ENCODE results near the gene POU2AF2.
"Not testable (repeated sequence)": the region's sequence is repeated elsewhere in the genome, so short reads cannot be mapped to it uniquely, and the experiment has no call there.

POU2AF2 gene, protein sequence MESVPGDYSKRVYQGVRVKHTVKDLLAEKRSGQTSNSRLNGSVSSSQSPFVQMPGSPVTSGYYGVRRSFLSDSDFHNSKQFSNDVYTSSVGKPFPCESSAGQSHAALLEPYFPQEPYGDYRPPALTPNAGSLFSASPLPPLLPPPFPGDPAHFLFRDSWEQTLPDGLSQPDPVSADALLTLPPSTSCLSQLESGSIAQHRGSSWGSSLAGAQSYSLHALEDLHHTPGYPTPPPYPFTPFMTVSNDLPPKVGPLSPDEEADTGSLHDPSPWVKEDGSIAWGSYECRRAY

DNA sequence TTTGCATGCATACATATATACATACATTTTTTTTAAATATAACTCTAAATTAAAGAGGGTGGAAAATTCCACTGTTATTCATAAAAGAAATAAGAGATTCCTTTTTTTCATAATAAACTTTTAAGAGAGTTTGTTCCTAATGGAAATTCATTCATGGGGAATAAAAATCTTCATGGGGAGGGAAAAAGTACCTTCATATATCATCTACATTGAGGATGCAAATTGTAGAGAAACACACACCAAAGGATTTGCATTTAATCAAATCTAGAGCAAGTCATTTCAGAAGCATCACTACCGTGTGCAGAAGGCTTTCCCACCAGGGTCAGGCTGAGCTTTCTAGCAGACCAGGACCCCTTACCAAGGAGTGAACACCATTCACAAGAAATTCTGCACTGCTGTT lies at the start of gene POU2AF2:
TSS of gene POU2AF2 (plus strand) at position 301 of the 400 bp plus-strand sequence. CDS start 129 bp downstream, outside the sequence.
- no peak for DNase-seq (ENCODE audit: low read depth in 2 of 2)

DNA sequence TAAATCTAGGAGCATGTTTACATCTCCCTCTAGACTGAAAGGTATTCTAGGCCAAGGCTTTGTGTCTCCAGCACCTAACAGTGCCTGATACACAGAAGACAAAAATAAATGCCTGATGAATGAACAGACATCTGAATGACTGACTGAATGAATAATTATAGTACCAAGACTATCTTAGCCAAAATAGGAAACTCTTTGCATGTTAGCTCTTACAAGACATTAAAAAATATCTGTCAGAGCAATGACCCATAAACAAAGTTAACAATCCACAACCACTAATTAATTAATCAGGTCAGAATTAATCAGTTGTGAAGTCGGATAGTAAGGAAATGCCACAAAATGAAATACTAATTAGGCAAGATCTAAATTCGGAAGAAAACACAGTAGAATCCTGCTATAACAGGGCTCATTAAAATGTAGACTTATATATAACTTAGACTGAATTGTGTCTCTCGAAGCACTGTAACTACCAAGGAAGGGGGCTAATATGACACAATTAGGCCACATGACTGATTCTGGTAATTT lies 45.5 kb upstream of the POU2AF2 start:
- DNase-seq (ENCODE audit: low read depth in 2 of 2): no peak

DNA sequence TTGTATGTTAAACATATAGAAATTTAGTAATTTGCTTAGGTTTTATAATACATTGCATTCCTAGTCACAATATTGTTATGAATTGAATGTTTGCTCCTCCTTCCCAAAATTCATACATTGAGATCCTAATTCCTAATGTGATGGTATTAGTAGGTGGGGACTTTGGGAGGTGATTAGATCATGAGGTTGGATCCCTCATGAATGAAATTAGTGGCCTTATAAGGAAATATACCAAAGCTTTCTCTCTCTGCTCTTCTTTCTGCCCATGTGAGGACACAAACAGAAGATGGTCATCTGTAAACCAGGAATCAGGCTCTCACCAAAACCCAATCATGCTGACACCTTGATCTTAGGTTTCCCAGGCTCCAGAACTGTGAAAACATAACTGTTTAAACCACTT lies 41.3 kb upstream of the POU2AF2 start:
- no peak for DNase-seq (ENCODE audit: low read depth in 2 of 2)

DNA sequence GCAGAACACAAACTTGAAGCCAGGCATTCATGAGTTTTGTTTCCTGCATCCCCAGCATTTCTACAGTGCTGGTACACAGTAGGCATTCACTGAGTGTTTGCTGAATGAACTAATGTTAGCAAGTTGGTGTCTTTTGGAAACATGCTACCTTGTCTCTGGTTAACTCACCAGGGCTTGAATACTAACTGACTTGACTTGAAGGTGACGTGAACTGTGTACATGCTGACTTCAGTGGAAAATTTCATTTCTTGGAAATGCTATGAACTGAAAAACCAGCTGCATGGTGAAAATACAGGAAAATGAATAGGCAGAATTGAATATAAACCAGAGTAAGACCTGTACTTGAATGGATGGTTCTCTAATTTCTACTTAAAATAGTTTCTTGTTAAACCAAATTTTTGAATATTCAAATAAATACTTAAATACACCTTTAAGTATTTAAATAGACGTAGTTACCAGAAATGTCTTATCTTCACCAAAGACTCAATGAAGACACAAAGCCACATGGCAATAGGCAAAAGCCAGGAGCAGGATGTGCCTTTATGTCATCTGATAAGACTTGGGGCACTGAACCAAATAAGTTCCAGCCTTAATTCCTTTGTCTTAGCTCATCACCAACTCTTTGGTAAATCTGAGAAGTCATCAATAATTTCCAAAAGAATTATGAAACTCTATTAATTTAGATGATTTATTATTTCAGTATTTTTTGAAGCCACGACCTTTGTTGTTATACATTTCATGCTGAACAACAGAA lies 39.7 kb upstream of the POU2AF2 start:
- no peak for DNase-seq (ENCODE audit: low read depth in 2 of 2)

DNA sequence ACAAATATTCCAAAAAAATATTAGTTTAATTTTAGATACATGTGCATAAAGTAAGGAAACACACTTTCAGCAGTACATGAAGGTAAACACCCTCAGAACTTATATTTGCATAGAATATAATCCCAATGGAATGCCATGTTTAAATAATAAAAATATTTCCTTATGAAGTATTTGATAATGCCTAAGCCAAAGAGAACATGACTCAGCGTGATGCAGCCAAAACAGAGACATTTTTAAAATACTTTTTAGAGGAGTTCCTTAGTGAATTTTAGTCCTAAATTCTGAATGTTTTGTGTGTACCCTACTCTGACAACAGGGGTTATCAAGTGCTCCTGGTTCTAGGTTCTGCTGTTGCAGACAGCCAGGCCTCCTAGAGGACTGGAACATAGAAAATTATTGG lies 39.1 kb upstream of the POU2AF2 start:
- DNase-seq (ENCODE audit: low read depth in 2 of 2): no peak

DNA sequence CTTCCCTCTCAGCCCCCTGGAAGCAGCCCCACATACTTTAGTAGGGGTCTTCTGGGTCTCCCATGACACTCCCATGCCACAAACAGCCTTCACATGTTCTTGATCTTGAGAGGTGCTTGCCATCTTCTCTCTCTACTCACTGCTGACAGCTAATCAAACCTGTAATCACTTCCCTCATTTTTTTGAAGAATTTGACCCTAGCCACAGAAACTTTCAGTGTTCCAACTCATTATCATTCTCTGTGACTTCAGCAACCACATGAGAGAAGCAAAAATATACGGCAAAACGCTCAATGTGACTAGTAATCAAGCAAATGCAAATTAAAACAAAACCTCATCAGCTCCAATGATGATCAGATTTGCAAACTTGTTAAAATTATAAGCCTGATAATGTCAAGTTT lies 38.3 kb upstream of the POU2AF2 start:
- no peak for DNase-seq (ENCODE audit: low read depth in 2 of 2)

DNA sequence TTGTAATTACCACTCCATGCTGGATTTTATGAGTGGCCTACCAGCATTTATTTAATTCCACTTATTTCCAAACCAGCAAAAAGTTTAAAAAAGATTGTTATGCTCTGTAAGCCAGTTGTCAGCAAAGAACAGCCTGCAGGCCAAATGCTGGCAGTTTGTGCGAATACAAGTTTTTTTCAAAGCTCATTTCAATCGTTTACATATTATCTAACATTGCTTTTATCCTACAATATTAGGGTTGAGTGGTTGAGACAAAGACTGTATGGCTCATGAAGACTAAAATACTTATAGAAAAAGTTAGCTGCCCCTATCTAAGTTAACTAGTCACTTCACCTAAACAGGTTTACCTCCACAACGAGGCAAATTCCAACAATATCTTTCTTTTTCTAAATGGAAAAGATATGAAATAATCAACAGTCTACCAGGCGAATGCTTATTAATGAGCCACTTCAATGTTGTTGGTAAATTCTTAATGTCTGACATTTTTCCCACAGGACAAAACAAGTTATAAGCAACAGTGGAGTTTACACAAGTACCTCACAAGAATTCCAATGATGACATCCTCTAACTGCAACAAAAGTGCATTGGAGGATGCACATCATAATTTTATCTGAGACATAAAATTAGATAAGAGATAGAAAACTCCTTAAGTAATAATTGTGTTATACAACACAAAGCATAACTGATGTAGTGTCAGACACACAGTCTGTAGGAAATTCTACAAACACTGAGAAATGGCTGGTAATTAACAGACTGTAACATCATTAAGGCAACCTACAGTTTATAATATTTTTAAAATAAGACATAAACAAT lies 35.8 kb upstream of the POU2AF2 start:
- DNase-seq (ENCODE audit: low read depth in 2 of 2): no peak

DNA sequence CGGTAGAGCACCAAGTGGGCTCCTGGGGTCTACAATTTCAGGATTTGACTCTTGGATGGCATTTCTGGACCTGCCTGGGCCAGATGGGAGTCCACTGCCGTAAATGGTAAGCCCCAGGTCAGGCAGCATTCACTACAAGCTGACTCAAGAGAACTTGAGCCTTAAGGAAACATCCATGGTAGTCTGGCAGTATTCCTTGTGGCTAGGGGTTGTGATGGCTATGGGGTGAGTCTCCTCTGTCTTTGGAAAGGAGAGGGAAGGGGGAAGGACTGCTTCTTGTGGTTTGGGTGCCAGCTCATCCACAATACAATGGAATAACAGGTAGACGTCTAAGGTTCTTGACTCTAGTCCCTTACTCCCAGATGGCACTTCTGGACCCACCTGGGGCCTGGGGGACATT lies 32.3 kb upstream of the POU2AF2 start:
- DNase-seq (ENCODE audit: low read depth in 2 of 2): no peak

DNA sequence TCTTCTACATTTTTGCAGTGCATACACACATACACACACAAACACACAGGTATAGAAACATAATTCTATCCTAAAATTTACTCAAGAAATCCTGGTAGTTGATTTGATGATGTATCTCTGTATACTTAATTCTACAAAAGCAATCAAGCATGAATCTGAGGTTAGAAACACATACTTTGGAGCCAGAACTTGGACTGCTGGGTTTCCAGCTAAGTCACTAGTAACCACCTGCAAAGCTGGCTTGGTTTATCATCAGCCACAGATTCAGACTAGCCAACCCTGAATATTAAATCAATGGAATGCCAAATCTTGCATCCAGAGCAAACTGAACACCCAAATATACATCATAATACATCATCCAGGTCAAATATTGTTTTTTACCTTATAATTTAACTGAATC lies 24.8 kb upstream of the POU2AF2 start:
- DNase-seq (ENCODE audit: low read depth in 2 of 2): no peak

DNA sequence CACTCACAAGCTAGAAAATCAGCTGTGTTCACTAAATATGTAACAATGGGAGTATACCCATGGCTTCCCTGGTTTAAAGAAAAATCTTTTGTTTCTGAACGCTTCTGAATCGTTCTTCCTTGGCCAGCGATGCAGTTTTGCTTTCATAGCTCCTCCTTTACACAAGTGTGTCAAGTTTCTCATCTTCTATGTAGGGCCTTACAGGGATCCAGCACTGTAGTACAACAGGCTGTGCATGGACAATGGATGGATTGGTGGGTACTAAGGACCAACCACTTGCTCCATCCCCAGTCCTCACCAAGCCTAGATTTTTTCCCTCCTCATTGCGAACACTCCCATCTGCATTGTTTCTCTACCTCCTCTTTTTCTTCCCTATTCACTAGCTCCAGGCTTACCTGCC lies 24.3 kb upstream of the POU2AF2 start:
- no peak for DNase-seq (ENCODE audit: low read depth in 2 of 2)

DNA sequence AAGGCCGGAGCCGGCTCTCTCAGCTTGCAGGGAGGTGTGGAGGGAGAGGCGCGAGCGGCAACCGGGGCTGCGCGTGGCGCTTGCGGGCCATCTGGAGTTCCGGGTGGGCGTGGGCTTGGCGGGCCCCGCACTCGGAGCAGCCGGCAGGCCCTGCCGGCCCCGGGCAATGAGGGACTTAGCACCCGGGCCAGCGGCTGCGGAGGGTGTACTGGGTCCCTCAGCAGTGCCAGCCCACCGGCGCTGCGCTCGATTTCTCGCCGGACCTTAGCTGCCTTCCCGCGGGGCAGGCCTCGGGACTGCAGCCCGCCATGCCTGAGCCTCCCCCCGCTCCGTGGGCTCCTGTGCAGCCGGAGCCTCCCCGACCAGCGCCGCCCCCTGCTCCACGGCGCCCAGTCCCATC lies 23.6 kb upstream of the POU2AF2 start:
- not testable (repeated sequence) for DNase-seq (ENCODE audit: low read depth in 2 of 2)

DNA sequence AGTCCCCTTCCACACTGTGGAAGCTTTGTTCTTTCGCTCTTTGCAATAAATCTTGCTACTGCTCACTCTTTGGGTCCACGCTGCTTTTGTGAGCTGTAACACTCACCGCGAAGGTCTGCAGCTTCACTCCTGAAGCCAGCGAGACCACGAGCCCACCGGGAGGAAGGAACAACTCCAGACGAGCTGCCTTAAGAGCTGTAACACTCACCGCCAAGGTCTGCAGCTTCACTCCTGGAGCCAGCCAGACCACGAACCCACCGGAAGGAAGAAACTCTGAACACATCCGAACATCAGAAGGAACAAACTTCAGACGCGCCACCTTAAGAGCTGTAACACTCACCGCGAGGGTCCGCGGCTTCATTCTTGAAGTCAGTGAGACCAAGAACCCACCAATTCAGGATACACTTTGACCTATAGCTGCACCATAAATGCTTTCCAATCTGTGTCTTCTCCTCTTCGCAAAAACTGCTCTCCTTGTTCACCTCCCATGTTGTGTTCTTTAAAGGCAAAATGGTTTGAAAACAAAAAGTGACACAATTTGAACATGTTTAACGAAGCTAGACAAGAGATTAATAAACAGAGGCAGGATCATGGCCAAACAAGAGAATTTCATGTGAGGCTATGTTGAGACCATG lies 22.6 kb upstream of the POU2AF2 start:
- peak in 1 of 2 donors; percentile 10 for DNase-seq (ENCODE audit: low read depth in 2 of 2)

DNA sequence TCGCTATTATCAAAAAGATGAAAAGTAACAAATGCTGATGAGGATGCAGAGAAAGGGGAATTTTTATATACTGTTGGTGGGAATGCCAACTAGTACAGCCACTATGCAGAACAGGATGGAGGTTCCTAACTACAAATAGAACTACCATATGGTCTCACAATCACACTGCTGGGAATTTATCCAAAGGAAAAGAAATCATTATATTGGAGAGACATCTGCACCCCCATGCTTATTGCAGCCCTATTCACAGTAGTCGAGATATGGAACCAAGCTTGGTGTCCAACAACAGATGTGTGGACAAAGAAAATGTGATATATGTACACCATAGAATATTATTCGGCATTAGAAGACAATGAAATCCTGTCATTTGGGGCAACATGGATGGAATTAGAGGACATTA lies 19.6 kb upstream of the POU2AF2 start:
- no peak for DNase-seq (ENCODE audit: low read depth in 2 of 2)

DNA sequence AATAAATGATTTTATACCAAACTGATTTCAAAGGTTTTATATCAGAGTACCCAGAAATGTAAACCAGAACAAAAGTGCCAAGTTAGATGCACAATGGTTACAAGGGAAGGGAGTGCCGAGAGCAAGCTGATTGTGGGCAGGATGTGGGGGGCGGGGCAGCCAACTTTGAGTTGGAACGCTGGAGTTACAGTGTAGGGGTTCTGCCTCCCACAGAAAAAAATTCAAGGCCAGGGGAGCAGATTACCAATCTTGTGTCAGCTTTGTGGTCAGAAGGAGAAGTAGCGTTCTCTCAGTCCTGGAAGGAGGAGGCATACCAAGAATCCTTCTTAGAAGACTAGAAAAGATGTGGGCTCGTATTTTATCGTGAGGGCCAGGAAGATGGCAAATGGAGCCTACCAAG lies 15.9 kb upstream of the POU2AF2 start:
- DNase-seq (ENCODE audit: low read depth in 2 of 2): no peak

DNA sequence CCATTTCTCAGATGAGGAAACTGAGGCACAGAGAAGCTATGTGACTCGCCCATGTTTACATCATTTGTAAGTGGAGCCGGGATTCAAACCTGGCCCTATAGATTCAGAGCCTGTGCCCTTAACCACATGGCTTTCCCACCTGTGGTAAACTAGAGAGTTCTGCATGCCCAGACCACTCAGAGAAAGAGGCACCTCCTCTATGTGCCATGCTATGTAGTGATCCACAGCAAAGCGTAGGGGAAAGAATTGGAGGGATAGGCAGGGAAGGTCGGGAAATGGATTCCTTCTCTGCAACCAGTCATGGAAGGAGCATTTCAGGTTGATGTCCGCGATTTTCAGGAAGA lies 15.4 kb upstream of the POU2AF2 start:
- no peak for DNase-seq (ENCODE audit: low read depth in 2 of 2)

DNA sequence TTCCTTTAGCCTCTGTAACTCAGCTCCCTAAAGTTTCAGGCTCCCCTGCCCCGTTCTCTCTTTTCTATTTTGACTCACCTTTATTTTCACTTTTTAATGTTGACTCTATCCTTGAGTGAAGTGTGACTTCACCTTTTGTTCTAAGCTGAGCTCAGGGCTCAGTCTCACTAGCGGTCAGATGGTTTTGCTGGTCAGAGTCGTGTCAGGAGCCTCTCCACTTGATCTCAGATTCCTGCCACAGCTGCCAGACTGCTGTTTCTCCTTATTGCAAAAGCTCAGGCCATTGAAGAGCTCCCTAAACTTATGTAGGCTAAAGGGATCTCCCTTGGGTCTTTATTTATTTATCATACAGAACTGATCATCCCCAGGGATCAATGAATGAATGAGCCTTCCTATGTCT lies 13.7 kb upstream of the POU2AF2 start:
- DNase-seq (ENCODE audit: low read depth in 2 of 2): no peak

DNA sequence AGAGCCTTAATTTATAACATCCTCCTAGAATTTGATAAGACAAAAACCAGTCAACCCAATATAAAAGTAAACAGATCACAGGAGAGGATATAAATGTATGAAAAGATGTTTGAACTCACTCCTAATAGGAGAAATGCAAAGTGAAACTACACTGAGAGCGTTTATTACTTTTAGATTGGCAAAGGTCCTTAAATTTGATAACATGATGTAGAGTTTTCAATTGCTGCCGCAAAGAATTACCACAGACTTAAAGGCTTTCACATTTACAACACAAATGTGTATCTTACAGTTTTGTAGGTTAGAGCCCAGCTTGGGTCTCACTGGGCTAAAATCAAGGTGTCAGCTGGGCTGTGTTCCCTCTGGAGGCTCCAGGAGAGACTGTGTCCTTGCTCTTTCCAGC lies 9.1 kb upstream of the POU2AF2 start:
- DNase-seq (ENCODE audit: low read depth in 2 of 2): no peak

DNA sequence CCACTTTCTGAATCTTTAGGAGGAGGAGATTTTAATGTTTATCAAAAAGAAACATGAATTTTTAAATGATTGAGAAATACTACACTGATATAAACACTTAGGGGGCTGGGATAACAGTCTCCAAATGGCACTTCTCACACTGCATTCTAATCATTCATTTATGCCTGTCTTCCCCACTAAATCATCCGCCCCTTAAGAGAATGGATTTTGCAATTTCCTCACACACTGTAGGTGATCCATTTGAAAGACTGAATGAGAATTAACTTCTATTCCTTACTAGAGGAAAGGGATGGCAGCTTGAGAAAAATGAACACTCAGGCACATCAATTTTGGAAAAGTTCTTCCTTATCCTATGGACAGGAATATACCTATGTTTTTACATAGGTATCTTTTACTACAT lies 7.6 kb upstream of the POU2AF2 start:
- no peak for DNase-seq (ENCODE audit: low read depth in 2 of 2)

DNA sequence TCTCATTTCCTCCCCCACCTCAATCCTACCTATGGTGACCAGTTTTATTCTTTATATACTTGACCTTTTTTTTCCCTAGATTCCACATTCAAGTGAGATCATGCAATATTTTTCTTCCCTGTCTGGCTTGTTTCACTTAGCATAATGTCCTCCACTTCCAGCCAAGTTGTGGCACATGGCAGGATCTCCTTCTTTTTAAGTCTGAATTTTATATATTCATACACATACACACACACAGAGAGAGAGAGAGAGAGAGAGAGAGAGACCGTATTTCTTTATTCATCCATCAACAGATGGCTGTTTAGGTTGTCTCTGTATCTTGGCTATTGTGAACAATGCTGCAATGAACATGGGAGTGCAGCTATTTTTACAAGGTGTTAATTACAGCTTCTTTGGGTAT lies 1.4 kb downstream of the POU2AF2 start:
- DNase-seq (ENCODE audit: low read depth in 2 of 2): no peak

DNA sequence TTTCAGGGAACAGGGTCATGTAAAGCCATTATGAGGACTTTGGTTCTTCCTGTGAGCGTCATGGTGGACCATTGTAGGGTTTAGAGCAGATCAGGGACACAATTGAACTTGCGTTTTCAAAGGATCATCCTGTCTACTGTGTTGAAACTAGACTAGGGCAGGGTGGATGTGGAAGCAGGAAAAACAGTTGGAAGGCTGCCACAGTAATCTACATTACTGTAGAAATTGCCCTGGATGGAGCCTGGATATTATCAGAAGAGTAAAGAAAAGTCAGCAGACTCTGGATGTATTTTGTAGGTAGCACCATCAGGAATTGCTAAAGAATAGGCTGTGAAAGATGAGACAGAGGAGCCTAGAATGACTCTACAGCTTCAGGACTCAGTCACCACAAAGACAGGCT lies 5.4 kb downstream of the POU2AF2 start:
- no peak for DNase-seq (ENCODE audit: low read depth in 2 of 2)

DNA sequence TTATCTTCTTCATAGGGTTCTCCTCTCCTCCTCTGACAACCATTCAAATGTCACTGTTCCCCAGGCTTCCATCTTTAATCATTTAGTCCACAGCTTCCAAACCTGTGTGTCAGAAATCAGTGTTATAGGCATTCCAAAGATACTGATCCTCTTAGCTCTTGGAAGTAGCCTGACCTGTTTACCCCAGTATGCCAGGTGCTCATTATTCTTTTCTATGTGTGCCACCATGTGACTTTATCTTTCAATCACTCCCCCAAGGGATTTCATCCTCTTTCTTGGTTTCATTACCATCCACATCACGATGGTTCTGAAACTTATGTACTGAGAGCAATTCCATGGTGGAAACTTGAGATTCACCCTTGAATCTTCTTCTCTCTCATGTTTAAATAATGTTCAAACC lies 7.6 kb downstream of the POU2AF2 start:
- DNase-seq (ENCODE audit: low read depth in 2 of 2): no peak

DNA sequence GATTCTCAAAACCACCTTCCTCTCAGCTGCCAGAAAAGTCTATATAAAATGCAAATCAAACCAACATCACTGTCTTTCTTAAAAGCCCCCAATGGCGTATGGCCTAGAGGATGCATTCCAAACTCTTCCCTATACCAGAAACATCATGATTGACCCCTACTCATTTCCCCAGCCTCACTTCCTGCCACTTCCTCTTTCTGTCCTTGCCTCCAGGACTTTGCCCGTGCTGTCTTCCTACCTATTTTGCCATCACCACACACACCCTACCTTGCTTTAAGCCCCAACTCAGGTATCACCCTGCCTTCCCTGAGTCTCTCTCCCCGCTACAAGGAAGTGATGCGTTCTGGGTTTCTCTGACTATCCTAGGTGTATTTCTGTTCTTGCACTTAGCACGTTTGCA lies 8.1 kb downstream of the POU2AF2 start:
- DNase-seq (ENCODE audit: low read depth in 2 of 2): no peak
